ENCODE data around the gene CD69.
"Not testable (repeated sequence)": the region's sequence is repeated elsewhere in the genome, so short reads cannot be mapped to it uniquely, and the experiment has no call there.

Gene CD69

DNA sequence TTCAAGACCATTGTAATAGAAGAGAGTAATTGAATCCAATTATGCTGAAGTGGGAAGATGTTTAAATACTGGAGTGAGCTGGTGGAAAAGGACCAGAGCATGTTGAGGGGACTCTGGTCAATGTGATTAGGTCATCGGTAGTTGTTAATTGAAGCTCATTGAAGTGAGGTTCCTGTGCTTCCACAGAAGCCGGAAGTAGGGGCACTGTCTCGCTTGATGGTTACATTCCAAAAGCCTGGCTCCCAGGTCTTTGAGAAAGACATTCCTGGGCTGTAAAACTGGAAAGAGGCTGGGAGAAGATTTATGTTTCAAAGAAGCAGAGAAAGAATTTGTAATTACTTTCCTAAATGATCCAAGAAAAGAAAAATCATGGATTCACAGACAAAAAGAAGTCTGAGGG lies 15.5 kb downstream of the CD69 start:
- no peak for DNase-seq

DNA sequence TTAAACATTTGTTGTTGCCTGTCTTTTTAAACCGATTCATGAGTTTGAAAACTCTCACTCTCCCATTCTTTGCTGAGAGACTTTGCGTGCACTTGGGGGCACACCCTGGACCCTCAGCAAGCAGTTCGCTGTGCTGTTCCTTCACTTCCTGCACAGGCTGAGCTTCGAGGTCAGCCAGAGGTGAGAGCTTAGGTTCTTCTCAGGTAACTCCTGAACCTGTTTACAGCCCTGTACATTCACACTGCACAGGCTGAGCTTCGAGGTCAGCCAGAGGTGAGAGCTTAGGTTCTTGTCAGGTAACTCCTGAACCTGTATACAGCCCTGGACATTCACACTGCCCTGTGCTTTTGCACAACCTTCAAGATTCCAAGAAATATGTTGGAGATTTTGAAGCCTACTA lies 18.0 kb downstream of the CD69 start:
- DNase-seq: no peak

DNA sequence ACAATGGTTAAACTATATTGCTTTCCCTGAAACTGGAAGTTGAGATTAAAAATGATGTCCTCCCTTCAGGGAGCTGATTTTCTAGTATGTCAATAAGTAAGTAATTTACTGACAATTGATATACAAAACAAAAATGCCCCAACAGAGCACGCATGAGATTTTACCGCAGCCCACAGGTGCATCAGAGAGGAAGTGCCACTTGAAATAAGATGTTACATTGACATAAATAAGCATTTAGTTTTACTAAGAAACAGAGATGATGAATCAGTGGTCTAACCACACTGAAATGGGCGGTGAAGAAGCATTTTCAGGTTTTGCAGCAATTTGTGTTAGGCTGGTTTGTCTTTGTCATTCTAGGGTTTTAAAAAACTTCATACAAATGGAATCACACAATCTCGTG lies 19.0 kb downstream of the CD69 start:
- DNase-seq: no peak

DNA sequence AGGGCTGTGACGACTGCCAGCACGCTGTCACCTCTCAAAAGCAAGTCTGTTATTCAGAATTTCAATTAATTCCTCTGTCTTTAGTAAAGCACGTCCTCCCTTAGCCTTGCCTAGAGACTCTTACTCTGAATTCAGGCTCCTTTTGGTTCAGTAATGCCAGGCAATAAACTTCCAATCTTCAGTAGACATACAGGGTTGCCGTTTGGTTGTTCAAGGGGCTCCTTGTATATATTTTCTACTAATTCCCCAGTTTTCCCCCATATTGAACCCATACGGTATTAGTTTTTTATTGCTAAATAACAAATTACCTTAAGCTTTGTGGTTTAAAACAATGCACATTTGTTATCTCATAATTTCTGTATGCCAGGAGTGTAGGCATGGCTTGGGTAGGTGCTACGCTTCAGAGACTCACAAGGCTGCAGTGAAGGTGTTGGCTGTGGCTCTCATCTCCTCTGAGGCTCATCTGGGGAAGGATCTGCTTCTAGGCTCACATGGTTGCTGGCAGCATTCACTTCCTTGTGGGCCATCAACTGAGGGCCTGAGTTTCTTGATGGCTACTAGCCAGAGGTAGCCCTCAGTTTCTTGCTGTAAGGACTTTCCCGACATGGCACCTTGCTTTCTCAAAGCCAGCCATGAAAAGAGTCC lies 20.5 kb downstream of the CD69 start:
- DNase-seq: no peak

DNA sequence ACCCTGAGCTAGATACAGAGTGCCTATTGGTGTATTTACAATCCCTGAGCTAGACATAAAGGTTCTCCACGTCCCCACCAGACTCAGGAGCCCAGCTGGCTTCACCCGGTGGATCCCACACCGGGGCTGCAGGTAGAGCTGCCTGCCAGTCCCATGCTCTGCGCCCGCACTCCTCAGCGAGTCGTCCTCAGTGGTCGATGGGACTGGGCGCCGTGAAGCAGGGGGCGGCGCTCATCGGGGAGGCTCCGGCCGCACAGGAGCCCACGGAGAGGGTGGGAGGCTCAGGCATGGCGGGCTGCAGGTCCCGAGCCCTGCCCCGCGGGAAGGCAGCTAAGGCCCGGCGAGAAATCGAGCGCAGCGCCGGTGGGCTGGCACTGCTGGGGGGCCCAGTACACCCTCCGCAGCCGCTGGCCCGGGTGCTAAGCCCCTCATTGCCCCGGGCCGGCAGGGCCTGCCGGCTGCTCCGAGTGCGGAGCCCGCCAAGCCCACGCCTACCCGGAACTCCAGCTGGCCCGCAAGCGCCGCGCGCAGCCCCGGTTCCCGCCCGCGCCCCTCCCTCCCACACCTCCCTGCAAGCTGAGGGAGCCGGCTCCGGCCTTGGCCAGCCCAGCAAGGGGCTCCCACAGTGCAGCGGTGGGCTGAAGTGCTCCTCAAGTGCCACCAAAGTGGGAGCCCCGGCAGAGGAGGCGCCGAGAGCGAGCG lies 21.1 kb downstream of the CD69 start:
- DNase-seq: peak in 1 of 2 experiments; percentile 30

DNA sequence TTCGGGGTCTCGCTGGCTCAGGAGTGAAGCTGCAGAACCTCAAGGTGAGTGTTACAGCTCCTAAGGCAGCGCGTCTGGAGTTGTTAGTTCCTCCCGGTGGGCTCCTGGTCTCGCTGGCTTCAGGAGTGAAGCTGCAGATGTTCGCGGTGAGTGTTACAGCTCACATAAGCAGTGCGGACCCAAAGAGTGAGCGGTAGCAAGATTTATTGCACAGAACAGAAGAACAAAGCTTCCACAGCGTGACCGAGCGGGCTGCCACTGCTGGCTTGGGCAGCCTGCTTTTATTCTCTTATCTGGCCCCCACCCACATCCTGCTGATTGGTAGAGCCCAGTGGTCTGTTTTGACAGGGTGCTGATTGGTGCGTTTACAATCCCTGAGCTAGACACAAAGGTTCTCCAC lies 21.8 kb downstream of the CD69 start:
- not testable (repeated sequence) for DNase-seq

DNA sequence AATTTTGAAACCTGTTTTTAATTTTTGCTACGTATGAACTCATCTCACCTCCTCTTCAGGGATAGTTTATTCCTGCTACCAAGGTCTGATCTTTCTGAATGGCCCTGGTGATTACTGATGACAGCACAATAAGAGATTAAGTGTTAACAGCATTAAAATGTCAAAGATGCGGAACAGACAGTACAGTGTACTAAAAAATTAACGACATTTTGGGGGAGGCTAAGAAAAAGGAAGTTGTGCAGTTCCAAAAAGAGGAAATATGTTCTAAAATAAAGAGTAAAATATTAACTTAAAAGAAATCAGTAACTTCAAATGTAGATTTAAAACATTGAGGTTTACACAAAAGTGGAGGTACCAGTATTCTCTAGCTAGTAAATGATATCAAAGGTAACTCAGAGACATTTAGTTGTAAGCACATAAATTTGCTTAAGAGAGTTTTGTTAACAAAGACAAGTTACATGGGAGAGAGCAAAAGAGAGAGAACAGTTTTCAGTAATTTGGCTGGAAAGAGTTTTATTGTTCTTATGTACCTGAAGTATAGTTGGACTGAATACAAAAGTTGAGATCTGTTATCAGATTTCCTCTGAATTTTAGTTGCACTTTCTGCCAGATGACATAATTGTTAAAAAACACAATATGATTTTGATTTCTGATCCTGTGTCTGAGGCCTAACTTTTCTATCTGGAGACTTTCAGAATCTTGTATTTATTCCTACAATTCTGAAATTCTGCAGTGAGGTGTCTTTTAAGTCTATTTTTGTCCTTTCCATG lies 23.6 kb downstream of the CD69 start:
- no peak for DNase-seq

DNA sequence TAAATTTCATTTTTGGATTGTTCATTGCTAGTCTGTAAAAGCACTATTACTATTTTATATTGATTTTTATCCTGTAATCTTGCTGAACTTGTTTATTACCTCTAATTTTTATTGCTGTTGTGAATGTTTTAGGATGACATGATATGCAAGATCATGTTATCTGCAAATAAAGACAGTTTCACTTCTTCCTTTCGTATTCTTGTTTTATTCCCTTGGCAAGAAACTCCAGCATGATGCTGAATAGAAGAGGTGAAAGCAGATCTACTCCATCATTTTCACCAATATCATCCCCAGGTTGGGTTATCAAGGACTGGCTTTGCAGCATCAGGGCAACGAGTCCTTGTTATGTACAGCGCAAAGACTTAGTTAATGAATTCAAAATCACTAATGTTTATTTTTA lies 25.1 kb downstream of the CD69 start:
- no peak for DNase-seq

DNA sequence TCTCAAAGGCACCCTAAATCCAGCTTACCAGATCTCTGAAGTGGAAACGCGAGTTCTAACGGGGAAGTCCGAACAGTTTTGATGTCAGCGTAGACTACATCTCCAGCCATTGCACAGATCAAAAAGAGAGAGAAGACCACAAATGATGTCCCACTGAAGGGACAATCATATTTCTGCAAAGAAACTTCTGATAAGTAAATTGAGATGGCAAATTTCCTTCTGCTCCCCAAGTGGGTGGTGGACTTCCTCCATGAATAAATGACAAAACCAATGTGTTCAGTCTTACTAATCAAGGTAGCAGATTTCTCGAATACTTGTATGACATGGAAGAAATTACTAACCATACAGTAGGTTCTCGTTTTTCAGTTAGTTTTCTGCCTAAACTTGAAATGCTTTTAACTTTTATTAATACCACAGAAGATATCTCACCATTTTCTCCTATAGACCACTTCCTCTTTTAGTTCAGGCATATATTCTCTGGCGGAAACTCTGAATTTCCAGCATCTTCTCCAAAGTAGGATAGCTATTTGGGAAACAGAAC lies 27.7 kb downstream of the CD69 start, which contains the start of gene CLECL1:
TSS of gene CLECL1 (minus strand) at position 177 of the 541 bp plus-strand sequence.
- no peak for DNase-seq

DNA sequence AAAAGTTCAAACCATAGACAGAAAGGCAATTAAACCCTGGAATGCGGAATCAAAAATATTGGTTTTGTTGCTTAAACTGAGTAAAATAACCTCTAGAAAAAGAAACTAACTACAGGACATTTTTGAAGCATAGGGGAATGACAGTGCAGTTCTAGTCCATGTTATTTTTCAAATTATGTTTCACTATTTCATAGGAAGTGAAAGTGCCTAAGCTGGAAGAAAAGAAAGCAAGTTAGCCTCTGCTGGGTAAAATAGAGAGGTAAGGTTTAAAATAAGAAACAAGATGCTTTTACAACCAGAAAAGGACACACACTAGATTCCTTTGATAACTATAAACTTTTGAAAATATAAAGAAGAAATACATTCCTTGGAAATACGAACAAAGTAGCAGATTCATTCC lies 28.9 kb downstream of the CD69 start:
- no peak for DNase-seq

DNA sequence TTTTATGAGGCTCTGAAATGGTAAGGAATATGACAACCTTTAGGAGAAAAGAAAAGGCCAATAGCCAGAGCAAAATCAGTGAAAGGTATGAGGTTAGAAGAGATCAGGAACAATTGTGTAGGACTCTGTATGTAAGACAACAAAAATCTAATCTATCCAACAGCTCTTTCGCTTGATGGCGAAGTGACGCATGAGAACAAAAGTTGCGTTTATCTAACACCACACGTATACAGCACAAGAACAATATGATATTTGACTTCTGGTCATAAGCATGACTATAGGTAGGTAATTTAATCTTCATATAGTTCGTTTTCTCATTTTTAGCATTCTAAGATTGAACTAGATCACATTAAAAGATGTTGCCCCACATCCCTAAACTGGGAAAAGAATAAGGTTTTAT lies 29.3 kb downstream of the CD69 start:
- DNase-seq: no peak

DNA sequence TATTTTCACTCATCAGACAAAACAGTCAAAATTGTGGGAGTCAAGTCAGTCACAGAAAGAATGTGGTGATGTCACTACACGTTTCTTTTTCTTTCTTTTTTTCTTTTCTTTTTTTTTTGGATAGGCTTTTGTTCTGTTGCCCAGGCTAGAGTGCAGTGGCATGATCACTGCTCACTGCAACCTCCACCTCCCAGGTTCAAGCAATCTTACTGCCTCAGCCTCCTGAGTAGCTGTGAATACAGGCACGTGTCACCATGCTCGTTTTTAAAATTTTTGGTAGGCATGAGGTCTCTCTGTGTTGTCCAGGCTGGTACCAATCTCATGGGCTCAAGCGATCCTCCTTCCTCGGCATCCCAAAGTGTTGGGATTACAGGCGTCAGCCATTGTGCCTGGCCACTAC lies 30.1 kb downstream of the CD69 start:
- no peak for DNase-seq

DNA sequence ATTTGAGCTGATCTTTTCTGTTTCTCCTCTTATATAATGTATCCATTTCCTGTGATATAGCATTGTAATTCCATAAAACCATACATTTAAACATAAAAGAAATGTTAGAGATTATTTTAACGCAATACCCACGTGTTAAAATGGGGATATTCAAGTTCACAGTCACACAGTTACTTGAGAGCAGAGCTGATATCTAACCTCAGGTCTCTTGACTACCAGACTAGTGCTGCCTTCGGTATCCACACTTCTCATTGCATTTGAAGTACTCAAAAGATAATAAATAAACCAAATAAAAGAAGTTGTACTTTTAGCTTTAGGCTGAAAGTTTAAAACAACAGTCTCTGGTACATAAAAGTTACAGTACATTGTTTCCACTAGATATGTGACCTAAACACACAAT lies 30.7 kb downstream of the CD69 start:
- DNase-seq: no peak

DNA sequence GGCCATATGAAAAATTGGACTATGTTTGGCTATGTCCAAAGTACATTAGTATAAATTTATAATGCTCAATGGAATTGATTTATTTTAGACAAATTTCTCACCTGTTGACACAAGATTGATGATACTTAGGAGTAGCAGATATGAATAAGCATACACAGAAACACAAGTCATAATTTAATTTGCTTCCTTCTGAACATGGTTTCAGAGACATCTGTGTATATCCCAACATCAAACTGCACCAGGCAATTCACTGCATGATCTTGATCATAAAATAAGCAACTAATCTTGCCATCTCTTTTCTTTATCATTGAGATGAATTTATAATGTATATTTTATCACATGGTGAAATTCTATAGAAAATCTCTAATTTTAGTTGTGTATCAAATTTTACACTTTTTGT lies 31.6 kb downstream of the CD69 start:
- no peak for DNase-seq

DNA sequence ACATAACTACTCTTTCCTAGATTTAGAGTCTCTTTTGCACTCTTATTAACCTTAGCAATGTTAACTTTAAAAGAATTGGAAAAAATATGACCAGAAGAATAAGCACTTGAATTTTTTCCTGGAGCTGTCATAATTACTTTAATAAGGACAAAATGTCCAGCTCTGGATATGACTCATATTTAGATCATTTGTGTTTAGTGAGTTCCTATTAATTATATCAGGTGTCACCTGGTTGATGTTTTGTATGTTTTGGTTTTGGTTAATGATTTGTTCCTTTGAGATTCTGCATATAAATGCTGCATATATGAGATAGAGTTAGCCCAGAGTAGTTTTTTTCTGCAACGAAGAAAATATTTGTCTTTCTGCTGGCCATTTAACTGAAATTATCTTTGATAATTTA lies 32.9 kb downstream of the CD69 start:
- no peak for DNase-seq

DNA sequence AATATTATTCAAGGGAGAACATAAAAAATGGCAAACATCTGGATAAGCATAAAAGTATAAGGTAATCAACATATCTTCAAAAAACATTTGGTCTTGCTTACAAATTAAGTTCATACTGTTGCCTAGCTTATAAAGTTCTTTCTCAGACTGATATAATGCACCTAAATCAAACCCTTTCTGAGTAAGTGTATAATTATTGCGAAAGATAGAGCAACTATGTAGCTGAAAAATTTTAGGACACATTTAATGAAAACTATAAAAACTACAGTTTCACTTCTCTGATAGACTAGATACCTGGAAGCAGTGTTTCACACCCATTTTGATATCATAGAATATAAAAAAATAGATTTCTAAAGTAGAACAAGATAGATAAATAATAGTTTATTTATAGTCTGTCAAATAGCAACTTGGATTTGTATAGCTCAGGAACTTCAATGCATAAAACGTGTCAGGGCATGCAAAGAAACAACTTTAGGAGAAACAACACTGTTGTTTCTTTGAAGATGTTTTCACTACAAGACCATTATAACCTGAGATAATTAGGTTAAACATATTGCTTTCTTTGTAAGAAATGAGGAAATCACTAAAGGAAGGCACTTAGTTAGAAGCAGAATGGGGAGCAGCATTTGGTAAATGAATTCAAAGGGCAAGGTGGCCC lies 35.4 kb downstream of the CD69 start:
- DNase-seq: no peak

DNA sequence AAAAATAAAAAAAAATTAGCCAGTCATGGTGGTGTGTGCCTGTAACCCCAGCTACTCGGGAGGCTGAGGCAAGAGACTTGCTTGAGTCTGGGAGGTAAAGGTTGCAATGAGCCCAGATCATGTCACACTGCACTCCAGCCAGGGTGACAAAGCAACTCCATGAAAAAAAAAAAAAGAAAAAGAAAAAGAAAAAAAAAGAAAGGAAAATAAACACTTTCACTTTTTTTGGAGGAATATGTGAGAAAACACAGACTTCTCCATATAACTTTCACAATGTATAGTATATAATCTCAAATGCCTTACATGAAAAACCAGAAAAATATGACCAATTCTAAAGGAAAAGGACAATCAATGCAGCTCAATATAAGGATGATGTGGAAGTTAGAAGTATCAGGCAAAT lies 36.7 kb downstream of the CD69 start:
- DNase-seq: no peak

DNA sequence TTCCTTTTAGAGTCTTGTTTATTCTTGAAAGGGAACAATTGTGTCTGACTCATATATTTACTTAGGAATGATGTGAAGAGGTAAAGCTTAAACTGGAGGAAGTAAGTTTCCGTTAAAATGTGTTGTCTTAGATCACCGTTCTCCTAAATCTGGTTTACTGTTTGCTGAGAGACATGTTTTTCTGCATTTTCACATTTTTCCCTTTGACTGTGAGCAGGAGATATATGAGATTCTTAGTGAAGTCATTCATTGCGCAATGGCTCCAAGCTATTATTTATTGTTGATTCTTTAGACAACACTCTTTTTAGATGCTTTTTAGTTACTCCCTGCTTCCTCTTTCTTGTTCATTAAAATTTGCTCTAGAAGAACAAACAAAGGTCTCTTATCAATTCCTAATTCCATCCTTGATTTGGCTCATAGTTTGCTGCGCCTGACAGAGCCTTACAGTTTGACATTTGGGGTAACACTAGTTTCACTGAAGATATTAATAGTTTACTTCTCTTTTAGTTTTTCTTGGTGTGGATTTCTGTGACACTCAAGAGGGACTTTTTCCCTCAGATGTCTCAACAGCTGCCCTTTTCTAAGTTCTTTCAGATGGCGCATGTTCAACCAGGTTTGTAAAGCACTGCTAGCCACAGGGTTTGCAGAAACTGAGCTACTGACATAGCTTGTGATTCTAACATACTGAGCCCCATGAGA lies 39.2 kb downstream of the CD69 start:
- no peak for DNase-seq

DNA sequence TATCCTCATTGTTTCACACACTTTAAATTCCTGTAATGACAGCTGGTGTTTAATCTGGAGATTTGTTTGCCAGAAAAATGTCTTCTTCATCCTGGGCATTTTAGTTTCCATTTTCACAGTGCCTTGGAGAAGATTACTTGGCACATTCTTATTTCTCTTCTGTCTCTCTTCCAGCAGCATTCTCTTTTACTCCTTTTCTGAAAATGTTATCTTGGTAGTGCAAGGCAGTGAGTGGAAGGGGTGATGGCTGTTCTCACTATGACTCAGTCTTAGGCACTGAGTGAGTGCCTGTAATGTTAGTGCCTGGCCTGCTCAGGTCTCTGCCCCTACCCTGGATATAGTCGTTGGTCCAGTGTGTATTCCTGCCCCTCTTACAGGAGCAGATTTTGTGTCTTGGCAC lies 40.9 kb downstream of the CD69 start:
- no peak for DNase-seq

DNA sequence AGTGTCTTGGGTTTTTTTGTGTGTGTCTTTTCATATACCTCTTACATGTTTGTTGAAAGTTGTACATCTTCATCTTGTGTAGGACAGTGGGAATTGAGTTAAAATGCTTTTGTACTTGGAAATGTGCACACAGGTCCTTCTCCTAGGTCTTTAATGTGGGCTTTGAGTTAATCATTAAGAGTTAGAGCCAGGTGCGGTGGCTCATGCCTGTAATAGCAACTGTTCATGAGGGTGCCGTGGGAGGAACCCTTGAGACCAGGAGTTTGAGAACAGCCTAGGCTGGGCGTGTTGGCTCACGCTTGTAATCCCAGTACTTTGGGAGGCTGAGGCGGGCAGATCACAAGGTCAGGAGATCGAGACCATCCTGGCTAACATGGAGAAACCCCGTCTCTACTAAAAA lies 41.7 kb downstream of the CD69 start:
- no peak for DNase-seq

DNA sequence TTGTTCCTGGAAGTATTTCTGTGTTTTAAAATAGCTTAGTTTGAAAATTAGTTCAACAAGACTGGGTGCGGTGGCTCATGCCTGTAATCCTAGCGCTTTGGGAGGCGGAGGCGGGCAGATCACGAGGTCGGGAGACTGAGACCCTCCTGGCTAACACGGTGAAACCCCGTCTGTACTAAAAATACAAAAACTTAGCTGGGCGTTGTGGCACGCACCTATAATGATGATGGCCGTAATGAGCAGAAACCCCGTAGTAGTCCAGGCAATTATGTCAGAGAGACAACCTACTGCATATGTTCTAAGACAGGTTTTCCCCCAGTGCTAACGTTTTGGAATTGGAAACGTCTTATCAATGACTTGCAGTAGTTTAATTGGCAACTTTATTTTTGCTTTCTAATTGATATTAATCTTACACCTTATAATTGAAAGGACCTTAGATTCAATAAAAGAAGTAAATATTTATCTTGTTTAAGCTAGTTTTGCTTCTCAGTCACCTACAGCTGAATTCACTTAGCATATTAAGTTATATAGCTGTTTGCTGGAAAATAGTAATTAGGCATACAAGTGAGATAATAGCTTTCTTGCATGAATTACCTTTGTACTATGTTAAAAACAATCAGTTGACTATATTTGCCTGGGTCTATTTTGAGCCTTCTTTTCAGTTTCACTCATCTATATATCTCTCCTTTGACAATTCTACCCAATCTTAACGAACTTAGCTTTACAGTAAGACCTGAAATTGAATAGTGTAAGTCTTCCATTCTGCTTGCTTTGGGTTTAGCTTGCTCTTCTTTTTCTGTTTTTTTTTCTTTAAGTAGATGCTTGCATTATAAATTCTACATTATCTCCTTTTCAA lies 43.4 kb downstream of the CD69 start:
- DNase-seq: no peak

Measured in NCI-H1930 (cell line).